Measurements from ENCODE around the gene KRT27. TPM values are rescaled to one million over a fixed set of nuclear protein-coding genes. Genes with fewer than 3 reads are reported as not detected.

Gene KRT27
- total RNA-seq, 1 donor from 2014 or later, result not detected

DNA sequence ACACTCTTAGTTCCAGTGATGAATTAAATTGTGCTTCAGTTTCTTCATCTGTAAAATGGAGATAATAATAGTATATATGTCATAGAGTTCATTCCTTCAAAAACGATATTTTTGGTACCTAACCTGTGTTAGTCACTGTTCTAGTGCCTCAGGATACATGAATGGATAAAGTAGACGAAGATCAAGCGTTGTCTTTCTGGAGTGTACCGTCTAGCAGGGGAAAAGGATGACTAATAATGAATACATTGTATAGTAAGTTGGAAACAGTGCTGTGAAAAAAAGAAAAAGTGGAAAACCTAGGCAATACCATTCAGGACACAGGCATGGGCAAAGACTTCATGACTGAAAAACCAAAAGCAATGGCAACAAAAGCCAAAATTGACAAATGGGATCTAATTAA is 31.5 kb upstream of the KRT27 start:
- intact Hi-C loops (cut with DNase I), result no loop called here
- Histone ChIP-seq H3K36me3 (peaks cover 11% of the 10 kb centered on the region), H3K27ac (no peak overlapping the region), H3K27me3 (ENCODE audit: low read depth) (peaks cover 27% of the 10 kb centered on the region), H3K9me3 (no peaks in the 10 kb centered on the region), H3K4me3 (no peak overlapping the region), H3K4me1 (peaks cover 6% of the 10 kb centered on the region)
- TF ChIP-seq CTCF (IDR thresholded peaks at IDR 0.05), result no peak
- ATAC-seq (no peak), DNase-seq (no peak)

DNA sequence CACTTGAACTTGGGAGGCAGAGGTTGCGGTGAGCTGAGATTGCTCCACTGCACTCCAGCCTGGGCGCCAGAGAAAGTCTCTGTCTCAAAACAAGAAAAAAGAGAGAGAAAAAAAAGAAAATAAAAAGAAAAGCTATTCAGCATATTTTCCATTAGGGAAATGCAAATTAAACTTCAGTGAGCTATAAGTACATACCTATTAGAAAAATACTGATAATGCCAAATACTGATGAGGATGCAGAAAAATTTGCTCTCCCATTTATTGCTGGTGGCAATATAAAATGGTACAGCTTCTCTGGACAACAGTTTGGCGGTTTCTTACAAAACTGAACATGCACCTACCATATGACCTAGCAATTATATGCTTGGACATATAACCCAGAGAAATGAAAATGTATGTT is 30.3 kb upstream of the KRT27 start:
- ATAC-seq (no peak), DNase-seq (no peak)
- no peaks in the 10 kb centered on the region for H3K9me3 ChIP-seq
- peaks cover 6% of the 10 kb centered on the region for H3K36me3 ChIP-seq
- intact Hi-C loops (cut with DNase I), result no loop called here
- no peak for TF ChIP-seq CTCF (IDR thresholded peaks at IDR 0.05)
- H3K27me3 ChIP-seq (ENCODE audit: low read depth), result peaks cover 35% of the 10 kb centered on the region
- no peak overlapping the region for H3K27ac ChIP-seq
- H3K4me1 ChIP-seq, result peaks cover 1% of the 10 kb centered on the region
- H3K4me3 ChIP-seq, result no peak overlapping the region

GRCh38 chr17:40810494-40810893 is 28.1 kb upstream of the KRT27 start:
- no peaks in the 10 kb centered on the region for H3K36me3 ChIP-seq
- no peaks in the 10 kb centered on the region for H3K4me1 ChIP-seq
- TF ChIP-seq CTCF (IDR thresholded peaks at IDR 0.05), result no peak
- no peak overlapping the region for H3K27ac ChIP-seq
- ATAC-seq (no peak), DNase-seq (no peak)
- intact Hi-C loops (cut with DNase I), result no loop called here
- H3K9me3 ChIP-seq, result no peaks in the 10 kb centered on the region
- peaks cover 49% of the 10 kb centered on the region for H3K27me3 ChIP-seq (ENCODE audit: low read depth)
- no peak overlapping the region for H3K4me3 ChIP-seq

DNA sequence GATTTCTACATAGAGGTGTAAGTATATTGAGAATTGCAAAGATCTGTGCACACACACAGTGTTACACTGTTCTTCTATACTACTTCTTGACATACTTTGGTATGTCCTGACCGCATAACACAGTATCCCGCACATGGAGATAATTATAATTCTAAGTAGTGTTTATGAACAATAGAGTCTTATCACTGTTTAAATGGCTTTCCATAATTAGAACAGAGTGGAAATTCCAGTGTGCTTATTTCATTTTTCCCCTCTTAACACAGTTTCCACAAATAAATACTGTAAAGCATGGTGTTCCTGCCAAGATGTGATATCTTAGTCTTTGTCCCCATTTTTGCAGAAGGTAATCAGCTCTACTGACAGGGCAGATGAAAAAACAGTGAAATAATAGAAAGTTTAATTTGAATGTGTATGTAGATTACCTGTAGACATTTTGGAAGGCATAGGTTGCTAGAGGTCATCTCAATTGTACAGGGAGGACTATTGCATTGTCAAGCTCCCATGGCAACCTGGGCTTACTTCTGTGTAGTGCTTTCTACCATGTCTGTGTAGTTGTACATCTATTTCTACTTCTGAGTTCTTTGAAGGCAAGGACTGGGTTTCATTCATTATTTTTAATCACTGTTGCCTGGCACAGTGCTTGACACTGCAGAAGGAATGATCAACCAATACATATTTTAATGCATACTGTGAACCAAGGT is 27.5 kb upstream of the KRT27 start:
- no peaks in the 10 kb centered on the region for H3K9me3 ChIP-seq
- H3K36me3 ChIP-seq, result no peaks in the 10 kb centered on the region
- H3K4me1 ChIP-seq, result no peaks in the 10 kb centered on the region
- H3K27ac ChIP-seq, result no peak overlapping the region
- ATAC-seq (peak in 1 of 2 donors; percentile 41), DNase-seq (no peak)
- H3K4me3 ChIP-seq, result no peak overlapping the region
- no peak for TF ChIP-seq CTCF (IDR thresholded peaks at IDR 0.05)
- H3K27me3 ChIP-seq (ENCODE audit: low read depth), result peaks cover 51% of the 10 kb centered on the region
- intact Hi-C loops (cut with DNase I), result no loop called here

DNA sequence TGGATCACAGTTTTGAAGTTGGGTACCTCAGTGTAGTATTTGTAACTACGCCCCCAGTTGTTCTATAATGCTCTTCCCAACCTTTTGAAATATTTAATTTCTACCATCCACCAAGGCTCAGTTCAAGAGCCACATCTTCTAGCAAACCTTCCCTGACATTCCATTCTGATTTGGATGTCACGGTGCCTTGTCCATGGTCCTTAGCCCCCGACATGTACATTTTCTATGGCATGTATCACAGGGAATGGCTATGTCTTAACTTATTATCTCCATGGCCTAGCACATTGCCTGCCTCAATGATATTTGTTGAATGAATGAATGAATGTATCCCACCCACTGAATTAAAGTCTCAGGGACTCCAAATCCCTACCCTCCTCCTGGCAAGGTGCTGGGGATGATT is 23.8 kb upstream of the KRT27 start:
- DNase-seq (no peak), ATAC-seq (no peak)
- Histone ChIP-seq H3K36me3 (no peaks in the 10 kb centered on the region), H3K9me3 (no peaks in the 10 kb centered on the region), H3K4me1 (no peaks in the 10 kb centered on the region), H3K4me3 (no peak overlapping the region), H3K27ac (no peak overlapping the region), H3K27me3 (ENCODE audit: low read depth) (peaks cover 42% of the 10 kb centered on the region)
- intact Hi-C loops (cut with DNase I), result no loop called here
- no peak for TF ChIP-seq CTCF (IDR thresholded peaks at IDR 0.05)
